Choroid plexus epithelial cell (primary cell): ENCODE measurements around the gene ABTB2.
"Not testable (repeated sequence)": the region's sequence is repeated elsewhere in the genome, so short reads cannot be mapped to it uniquely, and the experiment has no call there.

Experiments used
- DNase-seq: peaks from one replicate; pipeline ENCODE4 v3.0.0-alpha.2; 2010; ENCODE audit warnings: low read depth
- H3K4me3 ChIP-seq: 2 replicates; pipeline ENCODE4 v1.5.1; 2011; ENCODE audit warnings: low read depth, mild to moderate bottlenecking, control low read depth, low read length, moderate library complexity
- CTCF ChIP-seq: conservative IDR thresholded peaks from 2 replicates; pipeline ENCODE4 v1.5.1; 2011; ENCODE audit warnings: low read depth, mild to moderate bottlenecking, control low read depth, inconsistent platforms, low read length, moderate library complexity

Gene ABTB2

GRCh38 chr11:34397811-34398210, 40.0 kb upstream of the ABTB2 start:
- H3K4me3 ChIP-seq, result no peak overlapping the region
- no peak for DNase-seq
- TF ChIP-seq CTCF, result no peak

GRCh38 chr11:34397120-34397519, 39.3 kb upstream of the ABTB2 start:
- no peak for TF ChIP-seq CTCF
- H3K4me3 ChIP-seq, result no peak overlapping the region
- no peak for DNase-seq

GRCh38 chr11:34395916-34396550, 38.2 kb upstream of the ABTB2 start:
- DNase-seq, result no peak
- no peak for TF ChIP-seq CTCF
- H3K4me3 ChIP-seq, result no peak overlapping the region

- no peak for TF ChIP-seq CTCF
- H3K4me3 ChIP-seq, result no peak overlapping the region
- no peak for DNase-seq
Measured at GRCh38 chr11:34394771-34395300, 37.0 kb upstream of the ABTB2 start.

- DNase-seq, result no peak
- H3K4me3 ChIP-seq, result no peak overlapping the region
- no peak for TF ChIP-seq CTCF
Measured at GRCh38 chr11:34387653-34388052, 29.8 kb upstream of the ABTB2 start.

- DNase-seq, H3K4me3 ChIP-seq: not testable (repeated sequence)
Measured at GRCh38 chr11:34386356-34386755, 28.5 kb upstream of the ABTB2 start.

- no peak for DNase-seq
- no peak for TF ChIP-seq CTCF
- H3K4me3 ChIP-seq, result no peak overlapping the region
Measured at GRCh38 chr11:34382532-34383276, 24.9 kb upstream of the ABTB2 start.
